Measurements from ENCODE around the gene OR6C2. TPM values are rescaled to one million over a fixed set of nuclear protein-coding genes. Genes with fewer than 3 reads are reported as not detected.
"Not testable (repeated sequence)": the region's sequence is repeated elsewhere in the genome, so short reads cannot be mapped to it uniquely, and the experiment has no call there.

The OR6C2 gene
- not detected for polyA plus RNA-seq (2013)

GRCh38 chr12:55443776-55444175 lies at the start of gene OR6C2:
Gene OR6C2, plus strand, starts transcription at chr12:55444076. Its CDS starts 8,138 bp downstream, at chr12:55452214.
- POLR2A ChIA-PET: no interaction called here

GRCh38 chr12:55396326-55396725 lies 47.5 kb upstream of the OR6C2 start:
- H3K27me3 ChIP-seq (replicated peaks in 2 of 5; ENCODE audit: control insufficient read depth in 4 of 5, insufficient read depth in 5 of 5, low read length in 4 of 5): peaks cover 0 to 2% (median 0%) of the 10 kb centered on the region in 5 experiments
- no peaks in the 10 kb centered on the region for H3K4me1 ChIP-seq (ENCODE audit: control extremely low read depth in 1 of 4, control insufficient read depth in 4 of 4, insufficient read depth in 4 of 4, low read length in 3 of 4)
- ChIA-PET CTCF (no interaction called here), POLR2A (no interaction called here)
- DNase-seq: no peak
- no peaks in the 10 kb centered on the region for H3K36me3 ChIP-seq (ENCODE audit: control insufficient read depth in 4 of 4, insufficient read depth in 4 of 4, low read length in 3 of 4)
- peaks cover 0 to 2% (median 0%) of the 10 kb centered on the region in 5 experiments for H3K9me3 ChIP-seq (ENCODE audit: control extremely low read depth in 1 of 5, control insufficient read depth in 4 of 5, insufficient read depth in 2 of 5, low read depth in 1 of 5, low read length in 4 of 5)
- no CpG with 5 or more reads among the region's 1 CpG for WGBS (ENCODE audit: insufficient coverage)
- no peak overlapping the region for H3K4me3 ChIP-seq (ENCODE audit: control insufficient read depth in 1 of 7, extremely low read depth in 1 of 7, insufficient read depth in 4 of 7, low read depth in 2 of 7, low read length in 6 of 7)
- H3K27ac ChIP-seq (ENCODE audit: insufficient read depth in 1 of 2, low read depth in 1 of 2, low read length in 2 of 2, poor library complexity in 1 of 2, severe bottlenecking in 2 of 2): no peak overlapping the region

More at GRCh38 chr12:55443776-55444175, at the start of gene OR6C2:
- H3K27ac ChIP-seq (ENCODE audit: insufficient read depth in 1 of 2, low read depth in 1 of 2, low read length in 2 of 2, poor library complexity in 1 of 2, severe bottlenecking in 2 of 2): no peak within 1 kb of the TSS
- no peaks in the 10 kb centered on the region for H3K27me3 ChIP-seq (replicated peaks in 2 of 5; ENCODE audit: control insufficient read depth in 4 of 5, insufficient read depth in 5 of 5, low read length in 4 of 5)
- no CpG with 5 or more reads among the region's 2 CpGs for WGBS (ENCODE audit: insufficient coverage)
- DNase-seq: no peak
- H3K9me3 ChIP-seq (ENCODE audit: control extremely low read depth in 1 of 5, control insufficient read depth in 4 of 5, insufficient read depth in 2 of 5, low read depth in 1 of 5, low read length in 4 of 5): peaks cover 0 to 6% (median 0%) of the 10 kb centered on the region in 5 experiments
- H3K4me3 ChIP-seq (ENCODE audit: control insufficient read depth in 1 of 7, extremely low read depth in 1 of 7, insufficient read depth in 4 of 7, low read depth in 2 of 7, low read length in 6 of 7): no peak within 1 kb of the TSS
- H3K4me1 ChIP-seq (ENCODE audit: control extremely low read depth in 1 of 4, control insufficient read depth in 4 of 4, insufficient read depth in 4 of 4, low read length in 3 of 4): no peaks in the 10 kb centered on the region
- no peaks in the 10 kb centered on the region for H3K36me3 ChIP-seq (ENCODE audit: control insufficient read depth in 4 of 4, insufficient read depth in 4 of 4, low read length in 3 of 4)
- CTCF ChIA-PET: no interaction called here

GRCh38 chr12:55400229-55400628 lies 43.6 kb upstream of the OR6C2 start, which contains the start of gene OR6C65:
Gene OR6C65, plus strand, starts transcription at chr12:55400529. Its CDS starts 0 bp downstream, at chr12:55400529.
- Histone ChIP-seq H3K27me3 (replicated peaks in 2 of 5; ENCODE audit: control insufficient read depth in 4 of 5, insufficient read depth in 5 of 5, low read length in 4 of 5) (peaks cover 0 to 3% (median 0%) of the 10 kb centered on the region in 5 experiments), H3K36me3 (ENCODE audit: control insufficient read depth in 4 of 4, insufficient read depth in 4 of 4, low read length in 3 of 4) (no peaks in the 10 kb centered on the region), H3K4me1 (ENCODE audit: control extremely low read depth in 1 of 4, control insufficient read depth in 4 of 4, insufficient read depth in 4 of 4, low read length in 3 of 4) (no peaks in the 10 kb centered on the region), H3K9me3 (ENCODE audit: control extremely low read depth in 1 of 5, control insufficient read depth in 4 of 5, insufficient read depth in 2 of 5, low read depth in 1 of 5, low read length in 4 of 5) (no peaks in the 10 kb centered on the region), H3K27ac (ENCODE audit: insufficient read depth in 1 of 2, low read depth in 1 of 2, low read length in 2 of 2, poor library complexity in 1 of 2, severe bottlenecking in 2 of 2) (no peak within 1 kb of the TSS), H3K4me3 (ENCODE audit: control insufficient read depth in 1 of 7, extremely low read depth in 1 of 7, insufficient read depth in 4 of 7, low read depth in 2 of 7, low read length in 6 of 7) (no peak within 1 kb of the TSS)
- POLR2A ChIA-PET: no interaction called here
- CTCF ChIA-PET: no interaction called here
- no peak for DNase-seq
- WGBS (ENCODE audit: insufficient coverage): no CpG with 5 or more reads among the region's 1 CpG

GRCh38 chr12:55407866-55408265 lies 36.0 kb upstream of the OR6C2 start:
- no CpG with 5 or more reads among the region's 1 CpG for WGBS (ENCODE audit: insufficient coverage)
- no peak overlapping the region for H3K4me3 ChIP-seq (ENCODE audit: control insufficient read depth in 1 of 7, extremely low read depth in 1 of 7, insufficient read depth in 4 of 7, low read depth in 2 of 7, low read length in 6 of 7)
- POLR2A ChIA-PET: no interaction called here
- no peak overlapping the region for H3K27ac ChIP-seq (ENCODE audit: insufficient read depth in 1 of 2, low read depth in 1 of 2, low read length in 2 of 2, poor library complexity in 1 of 2, severe bottlenecking in 2 of 2)
- H3K4me1 ChIP-seq (ENCODE audit: control extremely low read depth in 1 of 4, control insufficient read depth in 4 of 4, insufficient read depth in 4 of 4, low read length in 3 of 4): no peaks in the 10 kb centered on the region
- H3K27me3 ChIP-seq (replicated peaks in 2 of 5; ENCODE audit: control insufficient read depth in 4 of 5, insufficient read depth in 5 of 5, low read length in 4 of 5): no peaks in the 10 kb centered on the region
- no peak for DNase-seq
- H3K9me3 ChIP-seq (ENCODE audit: control extremely low read depth in 1 of 5, control insufficient read depth in 4 of 5, insufficient read depth in 2 of 5, low read depth in 1 of 5, low read length in 4 of 5): peaks cover 0 to 8% (median 0%) of the 10 kb centered on the region in 5 experiments
- H3K36me3 ChIP-seq (ENCODE audit: control insufficient read depth in 4 of 4, insufficient read depth in 4 of 4, low read length in 3 of 4): no peaks in the 10 kb centered on the region
- CTCF ChIA-PET: no interaction called here

DNA sequence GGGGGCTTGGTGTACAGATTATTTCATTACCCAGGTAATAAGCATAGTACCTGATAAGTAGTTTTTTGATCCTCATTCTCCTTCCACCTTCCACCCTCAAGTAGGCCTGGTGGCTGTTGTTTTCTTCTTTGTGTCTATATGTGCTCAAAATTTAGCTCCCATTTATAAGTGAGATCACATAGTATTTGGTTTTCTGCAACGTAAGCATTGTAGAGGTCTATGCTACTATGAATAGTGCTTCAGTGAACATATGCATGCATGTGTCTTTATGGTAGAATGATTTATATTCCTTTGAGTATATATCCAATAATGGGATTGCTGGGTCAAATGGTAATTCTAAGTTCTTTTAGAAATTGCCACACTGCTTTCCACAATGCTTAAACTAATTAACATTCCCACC lies 34.7 kb upstream of the OR6C2 start:
- DNase-seq: not testable (repeated sequence)

GRCh38 chr12:55412138-55412537 lies 31.7 kb upstream of the OR6C2 start:
- H3K4me3 ChIP-seq (ENCODE audit: control insufficient read depth in 1 of 7, extremely low read depth in 1 of 7, insufficient read depth in 4 of 7, low read depth in 2 of 7, low read length in 6 of 7); H3K27ac ChIP-seq (ENCODE audit: insufficient read depth in 1 of 2, low read depth in 1 of 2, low read length in 2 of 2, poor library complexity in 1 of 2, severe bottlenecking in 2 of 2); POLR2A ChIA-PET; H3K27me3 ChIP-seq (replicated peaks in 2 of 5; ENCODE audit: control insufficient read depth in 4 of 5, insufficient read depth in 5 of 5, low read length in 4 of 5); H3K9me3 ChIP-seq (ENCODE audit: control extremely low read depth in 1 of 5, control insufficient read depth in 4 of 5, insufficient read depth in 2 of 5, low read depth in 1 of 5, low read length in 4 of 5); CTCF ChIA-PET; DNase-seq; H3K36me3 ChIP-seq (ENCODE audit: control insufficient read depth in 4 of 4, insufficient read depth in 4 of 4, low read length in 3 of 4); H3K4me1 ChIP-seq (ENCODE audit: control extremely low read depth in 1 of 4, control insufficient read depth in 4 of 4, insufficient read depth in 4 of 4, low read length in 3 of 4): not testable (repeated sequence)
- 97% methylated on average over 8 of the region's 15 CpGs for WGBS (ENCODE audit: insufficient coverage)

More for the DNA sequence above, 34.7 kb upstream of the OR6C2 start:
- H3K36me3 ChIP-seq (ENCODE audit: control insufficient read depth in 4 of 4, insufficient read depth in 4 of 4, low read length in 3 of 4); H3K4me3 ChIP-seq (ENCODE audit: control insufficient read depth in 1 of 7, extremely low read depth in 1 of 7, insufficient read depth in 4 of 7, low read depth in 2 of 7, low read length in 6 of 7); H3K27ac ChIP-seq (ENCODE audit: insufficient read depth in 1 of 2, low read depth in 1 of 2, low read length in 2 of 2, poor library complexity in 1 of 2, severe bottlenecking in 2 of 2); POLR2A ChIA-PET; CTCF ChIA-PET; H3K4me1 ChIP-seq (ENCODE audit: control extremely low read depth in 1 of 4, control insufficient read depth in 4 of 4, insufficient read depth in 4 of 4, low read length in 3 of 4); H3K9me3 ChIP-seq (ENCODE audit: control extremely low read depth in 1 of 5, control insufficient read depth in 4 of 5, insufficient read depth in 2 of 5, low read depth in 1 of 5, low read length in 4 of 5); H3K27me3 ChIP-seq (replicated peaks in 2 of 5; ENCODE audit: control insufficient read depth in 4 of 5, insufficient read depth in 5 of 5, low read length in 4 of 5): not testable (repeated sequence)
- WGBS (ENCODE audit: insufficient coverage): no CpG with 5 or more reads among the region's 1 CpG

GRCh38 chr12:55413498-55414388 lies 30.1 kb upstream of the OR6C2 start:
- POLR2A ChIA-PET: not testable (repeated sequence)

More at GRCh38 chr12:55413498-55414388, 30.1 kb upstream of the OR6C2 start:
- H3K4me3 ChIP-seq (ENCODE audit: control insufficient read depth in 1 of 7, extremely low read depth in 1 of 7, insufficient read depth in 4 of 7, low read depth in 2 of 7, low read length in 6 of 7); H3K9me3 ChIP-seq (ENCODE audit: control extremely low read depth in 1 of 5, control insufficient read depth in 4 of 5, insufficient read depth in 2 of 5, low read depth in 1 of 5, low read length in 4 of 5); H3K27ac ChIP-seq (ENCODE audit: insufficient read depth in 1 of 2, low read depth in 1 of 2, low read length in 2 of 2, poor library complexity in 1 of 2, severe bottlenecking in 2 of 2); H3K36me3 ChIP-seq (ENCODE audit: control insufficient read depth in 4 of 4, insufficient read depth in 4 of 4, low read length in 3 of 4); CTCF ChIA-PET; DNase-seq; H3K27me3 ChIP-seq (replicated peaks in 2 of 5; ENCODE audit: control insufficient read depth in 4 of 5, insufficient read depth in 5 of 5, low read length in 4 of 5); H3K4me1 ChIP-seq (ENCODE audit: control extremely low read depth in 1 of 4, control insufficient read depth in 4 of 4, insufficient read depth in 4 of 4, low read length in 3 of 4): not testable (repeated sequence)
- no CpG with 5 or more reads among the region's 6 CpGs for WGBS (ENCODE audit: insufficient coverage)

Measured in common myeloid progenitor, CD34-positive (primary cell).